Hepatocyte (in vitro differentiated cells): ENCODE data around the gene LSM6. TPM values are rescaled to one million over a fixed set of nuclear protein-coding genes. Genes with fewer than 3 reads are reported as not detected.

Experiments used
- DNase-seq: peaks from one replicate; pipeline ENCODE4 v3.0.0-alpha.2; 2016; ENCODE audit warnings: low spot score
- H2AFZ ChIP-seq: fragments of 200-600 bp; sonication (generic); 2 replicates; pipeline ENCODE4 v1.6.0; 2016; ENCODE audit warnings: antibody characterized with exemption, mild to moderate bottlenecking
- H3K27ac ChIP-seq: fragments of 200-600 bp; sonication (generic); 2 replicates; pipeline ENCODE4 v1.5.1; 2016; ENCODE audit warnings: mild to moderate bottlenecking
- H3K27me3 ChIP-seq: fragments of 200-600 bp; sonication (generic); 2 replicates; pipeline ENCODE4 v1.6.1; 2016
- H3K36me3 ChIP-seq: fragments of 200-600 bp; sonication (generic); replicated peaks from 2 replicates; pipeline ENCODE4 v1.5.1; 2016; ENCODE audit warnings: low read depth; ENCODE audit not compliant: insufficient read depth
- H3K4me1 ChIP-seq: fragments of 200-600 bp; sonication (generic); 2 replicates; pipeline ENCODE4 v1.5.1; 2016; ENCODE audit warnings: mild to moderate bottlenecking, moderate library complexity; ENCODE audit not compliant: insufficient read depth
- H3K4me2 ChIP-seq: fragments of 200-600 bp; sonication (generic); 2 replicates; pipeline ENCODE4 v1.6.0; 2016
- H3K4me3 ChIP-seq: fragments of 200-600 bp; sonication (generic); 2 replicates; pipeline ENCODE4 v1.5.1; 2016; ENCODE audit warnings: mild to moderate bottlenecking
- H3K79me2 ChIP-seq: fragments of 200-600 bp; sonication (generic); 2 replicates; pipeline ENCODE4 v1.6.0; 2017; ENCODE audit warnings: mild to moderate bottlenecking
- H3K9me2 ChIP-seq: fragments of 200-600 bp; sonication (generic); replicated peaks from 2 replicates; pipeline ENCODE4 v1.6.0; 2017; ENCODE audit warnings: mild to moderate bottlenecking; ENCODE audit not compliant: insufficient read depth
- H3K9me3 ChIP-seq: fragments of 200-600 bp; sonication (generic); 2 replicates; pipeline ENCODE4 v1.5.1; 2016; ENCODE audit warnings: low read depth, mild to moderate bottlenecking
- H4K20me1 ChIP-seq: fragments of 200-600 bp; sonication (generic); 2 replicates; pipeline ENCODE4 v1.6.0; 2016; ENCODE audit warnings: mild to moderate bottlenecking; ENCODE audit not compliant: insufficient read depth, poor library complexity, severe bottlenecking
- EZH2 ChIP-seq: fragments of 200-600 bp; sonication (generic); IDR thresholded peaks from 2 replicates; pipeline ENCODE4 v1.6.1; 2016; ENCODE audit warnings: antibody characterized with exemption, mild to moderate bottlenecking, borderline replicate concordance
- EZH2phosphoT487 ChIP-seq: fragments of 200-600 bp; sonication (generic); IDR thresholded peaks from one replicate; pipeline ENCODE4 v1.6.1; 2018; ENCODE audit warnings: antibody characterized with exemption, mild to moderate bottlenecking, low read depth, moderate library complexity; ENCODE audit not compliant: unreplicated experiment, severe bottlenecking
- WGBS: methylation state at CpG from one replicate; pipeline ENCODE4 v1.1.6; 2016; ENCODE audit warnings: low lambda C conversion rate; ENCODE audit errors: missing lambda C conversion rate; 5-methylcytosine and 5-hydroxymethylcytosine counted together
- polyA plus RNA-seq: library from polyadenylated mRNA; unstranded; fragments of >200 nt; fragmentation: Nextera tagmentation; extraction: Ambion mirVana; gene quantifications from 2 replicates; pipeline ENCODE4 v1.2.1, GENCODE V29; 2016
- total RNA-seq: library from RNA; depleted of rRNA; stranded (reverse); fragments of >200 nt; gene quantifications from 2 replicates; pipeline ENCODE4 v1.2.3, GENCODE V29; 2014
- TF ChIP-seq, protein P1 (sequence below): fragments of 200-600 bp; sonication (generic); IDR thresholded peaks from 2 replicates; pipeline ENCODE4 v1.5.1; 2016; ENCODE audit warnings: antibody characterized with exemption, mild to moderate bottlenecking; ENCODE audit not compliant: poor library complexity

The LSM6 gene
- total and polyA plus RNA-seq, 2 experiments from 2014 or later: 51.0 to 75.5 TPM

DNA sequence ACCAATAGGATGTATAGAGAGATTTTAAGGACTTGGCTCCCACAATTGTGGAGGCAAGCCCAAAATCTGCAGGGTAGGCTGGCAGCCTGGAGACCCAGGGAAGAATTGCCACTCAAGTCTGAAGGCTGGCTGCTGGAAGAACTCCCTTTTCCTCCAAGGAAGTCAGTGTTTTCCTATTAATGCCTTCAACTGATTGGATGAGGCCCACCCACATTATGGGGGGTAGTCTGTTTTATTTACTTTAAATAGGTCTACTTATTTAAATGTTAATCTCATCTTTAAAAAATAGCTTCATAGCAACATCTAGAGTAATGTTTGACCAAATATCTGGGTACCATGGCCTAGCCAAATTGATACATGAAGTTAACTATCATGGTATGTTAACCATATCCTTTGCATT lies 18.7 kb downstream of the LSM6 start:
- TF ChIP-seq EZH2phosphoT487 (no peak), EZH2 (no peak)
- TF ChIP-seq, protein P1, sequence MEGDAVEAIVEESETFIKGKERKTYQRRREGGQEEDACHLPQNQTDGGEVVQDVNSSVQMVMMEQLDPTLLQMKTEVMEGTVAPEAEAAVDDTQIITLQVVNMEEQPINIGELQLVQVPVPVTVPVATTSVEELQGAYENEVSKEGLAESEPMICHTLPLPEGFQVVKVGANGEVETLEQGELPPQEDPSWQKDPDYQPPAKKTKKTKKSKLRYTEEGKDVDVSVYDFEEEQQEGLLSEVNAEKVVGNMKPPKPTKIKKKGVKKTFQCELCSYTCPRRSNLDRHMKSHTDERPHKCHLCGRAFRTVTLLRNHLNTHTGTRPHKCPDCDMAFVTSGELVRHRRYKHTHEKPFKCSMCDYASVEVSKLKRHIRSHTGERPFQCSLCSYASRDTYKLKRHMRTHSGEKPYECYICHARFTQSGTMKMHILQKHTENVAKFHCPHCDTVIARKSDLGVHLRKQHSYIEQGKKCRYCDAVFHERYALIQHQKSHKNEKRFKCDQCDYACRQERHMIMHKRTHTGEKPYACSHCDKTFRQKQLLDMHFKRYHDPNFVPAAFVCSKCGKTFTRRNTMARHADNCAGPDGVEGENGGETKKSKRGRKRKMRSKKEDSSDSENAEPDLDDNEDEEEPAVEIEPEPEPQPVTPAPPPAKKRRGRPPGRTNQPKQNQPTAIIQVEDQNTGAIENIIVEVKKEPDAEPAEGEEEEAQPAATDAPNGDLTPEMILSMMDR: no peak
- H3K9me2 ChIP-seq: no peaks in the 10 kb centered on the region
- no peaks in the 10 kb centered on the region for H3K9me3 ChIP-seq
- H2AFZ ChIP-seq: no peak overlapping the region
- H3K27me3 ChIP-seq: no peaks in the 10 kb centered on the region
- H3K4me2 ChIP-seq: no peak overlapping the region
- H3K36me3 ChIP-seq: no peaks in the 10 kb centered on the region
- no peaks in the 10 kb centered on the region for H3K4me1 ChIP-seq
- no peak overlapping the region for H3K4me3 ChIP-seq
- DNase-seq: no peak
- no peak overlapping the region for H3K27ac ChIP-seq
- no peaks in the 10 kb centered on the region for H3K79me2 ChIP-seq
- H4K20me1 ChIP-seq: no peaks in the 10 kb centered on the region

DNA sequence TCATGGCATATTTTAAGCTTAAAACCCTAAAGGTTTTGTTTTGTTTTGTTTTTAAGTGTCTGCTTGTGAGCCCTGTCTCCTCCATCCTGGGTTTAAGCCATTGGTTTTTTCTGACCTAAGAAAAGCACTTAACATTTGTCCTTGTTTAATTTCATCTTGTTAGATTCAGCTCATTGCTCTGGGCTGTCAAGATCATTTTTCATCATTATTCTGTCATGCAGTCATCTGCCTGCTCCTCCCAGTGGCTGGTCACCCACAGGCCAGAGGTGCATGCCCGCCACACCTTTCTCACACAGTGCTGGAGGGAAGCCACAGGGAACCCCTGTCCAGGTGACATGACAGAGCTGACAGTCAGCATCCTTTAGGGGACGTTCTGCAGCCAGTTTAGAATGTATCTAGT lies 27.1 kb downstream of the LSM6 start:
- Histone ChIP-seq H3K27ac (no peak overlapping the region), H3K4me2 (no peak overlapping the region), H3K9me2 (no peaks in the 10 kb centered on the region), H3K4me1 (no peaks in the 10 kb centered on the region), H3K79me2 (no peaks in the 10 kb centered on the region), H4K20me1 (no peaks in the 10 kb centered on the region), H2AFZ (no peak overlapping the region), H3K36me3 (no peaks in the 10 kb centered on the region), H3K9me3 (no peaks in the 10 kb centered on the region), H3K27me3 (no peaks in the 10 kb centered on the region), H3K4me3 (no peak overlapping the region)
- TF ChIP-seq, protein P1: no peak
- no peak for TF ChIP-seq EZH2
- TF ChIP-seq EZH2phosphoT487: no peak
- DNase-seq: no peak
- 92% methylated on average over 2 of the region's 2 CpGs for WGBS

DNA sequence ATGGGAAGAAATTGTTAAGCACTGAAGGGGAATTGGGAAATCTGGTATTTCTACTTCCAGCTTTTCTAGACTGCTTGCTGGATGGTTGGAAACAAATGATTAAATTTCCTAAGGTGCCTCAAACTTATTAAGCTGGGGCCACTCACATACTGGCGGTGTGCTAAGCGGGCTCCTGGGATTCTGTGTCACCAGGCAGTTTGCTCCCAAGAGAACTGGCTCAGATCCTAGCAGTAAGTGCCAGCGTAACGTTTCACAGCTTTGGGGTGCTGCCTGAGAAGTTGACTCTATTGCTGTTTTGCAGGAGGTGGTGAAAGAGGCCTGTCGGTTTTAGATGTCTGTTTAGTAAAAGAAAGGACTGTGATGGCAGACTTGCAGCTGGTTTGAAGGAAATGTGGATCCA lies 31.9 kb downstream of the LSM6 start:
- Histone ChIP-seq H3K9me3 (no peaks in the 10 kb centered on the region), H3K27ac (no peak overlapping the region), H3K79me2 (no peaks in the 10 kb centered on the region), H3K27me3 (no peaks in the 10 kb centered on the region), H3K4me2 (no peak overlapping the region), H4K20me1 (no peaks in the 10 kb centered on the region), H2AFZ (no peak overlapping the region), H3K4me1 (no peaks in the 10 kb centered on the region), H3K9me2 (no peaks in the 10 kb centered on the region), H3K36me3 (no peaks in the 10 kb centered on the region), H3K4me3 (no peak overlapping the region)
- DNase-seq: no peak
- WGBS: 77% methylated on average over 5 of the region's 5 CpGs
- TF ChIP-seq, protein P1: no peak
- no peak for TF ChIP-seq EZH2phosphoT487
- TF ChIP-seq EZH2: no peak

DNA sequence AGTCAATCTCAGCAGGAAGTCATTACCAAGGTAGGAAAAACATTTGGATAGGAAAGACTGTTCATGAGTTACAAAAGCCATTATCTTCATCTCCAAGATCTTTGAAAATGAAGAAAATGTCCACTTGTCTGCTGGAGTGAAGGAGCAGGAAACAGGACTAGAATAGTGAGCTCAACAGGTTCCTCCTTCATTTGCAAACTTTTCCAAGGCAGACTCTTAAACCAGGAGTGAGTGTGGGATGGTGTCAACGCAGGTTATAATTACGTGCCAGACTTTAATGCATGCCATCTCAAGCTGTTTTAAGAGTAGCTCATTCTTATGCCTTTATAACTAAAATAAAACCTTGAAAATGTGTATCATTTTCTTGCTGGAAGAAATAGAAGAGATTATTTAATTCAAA lies 35.4 kb downstream of the LSM6 start:
- H2AFZ ChIP-seq: no peak overlapping the region
- 56% methylated on average over 2 of the region's 2 CpGs for WGBS
- H3K36me3 ChIP-seq: no peaks in the 10 kb centered on the region
- no peaks in the 10 kb centered on the region for H3K4me1 ChIP-seq
- no peak for DNase-seq
- TF ChIP-seq, protein P1: no peak
- no peak for TF ChIP-seq EZH2phosphoT487
- no peak for TF ChIP-seq EZH2
- H3K79me2 ChIP-seq: no peaks in the 10 kb centered on the region
- no peak overlapping the region for H3K4me3 ChIP-seq
- H4K20me1 ChIP-seq: no peaks in the 10 kb centered on the region
- no peak overlapping the region for H3K27ac ChIP-seq
- no peaks in the 10 kb centered on the region for H3K9me2 ChIP-seq
- H3K4me2 ChIP-seq: no peak overlapping the region
- H3K9me3 ChIP-seq: no peaks in the 10 kb centered on the region
- H3K27me3 ChIP-seq: no peaks in the 10 kb centered on the region
